Esophagus mucosa (tissue), 1 donor: Measurements from ENCODE around the gene TRRAP. TPM values are rescaled to one million over a fixed set of nuclear protein-coding genes. Genes with fewer than 3 reads are reported as not detected.
"Not testable (repeated sequence)": the region's sequence is repeated elsewhere in the genome, so short reads cannot be mapped to it uniquely, and the experiment has no call there.

Experiments
- ATAC-seq: fragments of 200-7000 bp; cut with Tn5 transposase; one replicate; pipeline ENCODE4 v1.9.1; 2020
- total RNA-seq: library from RNA; stranded (reverse); gene quantifications from one replicate; pipeline ENCODE4 v1.2.4, GENCODE V29; 2023
- donor health status: DM: yes; HTN: yes; CAD: no.

Gene TRRAP
- total RNA-seq, 1 donor from 2014 or later: 17.3 TPM

DNA sequence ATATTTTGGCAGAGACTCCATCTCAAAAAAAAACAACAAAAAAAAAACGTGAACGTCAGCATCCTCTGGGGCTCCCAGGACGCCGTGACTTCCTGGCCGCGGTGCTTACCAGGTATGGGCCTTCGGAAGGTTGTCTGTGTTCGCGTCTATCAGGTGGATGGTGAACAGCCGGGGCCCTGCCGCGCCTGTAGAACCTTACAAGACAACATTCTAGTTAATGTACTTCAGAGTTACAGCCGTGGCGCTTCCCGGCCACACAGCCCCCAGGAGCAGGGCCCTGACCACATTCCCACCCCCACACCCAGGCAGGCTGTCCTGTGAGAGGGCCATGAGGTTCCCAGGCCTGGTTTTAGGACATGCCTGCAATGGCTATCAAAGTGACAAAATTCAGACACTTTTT is 154.6 kb downstream of the TRRAP start:
- no peak for ATAC-seq

DNA sequence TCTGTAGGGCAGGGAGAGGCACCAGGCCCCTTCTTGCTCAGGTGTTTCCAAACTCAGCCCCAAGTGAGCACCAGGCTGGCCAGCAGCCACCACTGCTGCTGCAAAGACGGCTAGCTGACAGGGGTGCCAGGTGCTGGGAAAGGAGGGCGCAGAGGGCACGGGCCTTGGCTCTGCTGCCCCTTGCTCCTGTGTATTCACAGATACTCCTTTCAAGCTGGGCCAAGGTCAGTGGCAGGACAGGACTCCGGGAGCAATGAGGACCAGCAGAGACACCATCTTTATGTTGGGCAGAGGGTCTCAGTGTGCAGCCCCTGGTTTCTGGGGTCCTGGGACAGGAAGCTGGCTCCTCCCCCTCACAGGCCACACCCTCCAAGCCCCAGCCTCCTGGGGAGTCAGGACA is 155.4 kb downstream of the TRRAP start:
- ATAC-seq: no peak

- no peak for ATAC-seq
Observed at GRCh38 chr7:99034932-99035722, 156.8 kb downstream of the TRRAP start.

DNA sequence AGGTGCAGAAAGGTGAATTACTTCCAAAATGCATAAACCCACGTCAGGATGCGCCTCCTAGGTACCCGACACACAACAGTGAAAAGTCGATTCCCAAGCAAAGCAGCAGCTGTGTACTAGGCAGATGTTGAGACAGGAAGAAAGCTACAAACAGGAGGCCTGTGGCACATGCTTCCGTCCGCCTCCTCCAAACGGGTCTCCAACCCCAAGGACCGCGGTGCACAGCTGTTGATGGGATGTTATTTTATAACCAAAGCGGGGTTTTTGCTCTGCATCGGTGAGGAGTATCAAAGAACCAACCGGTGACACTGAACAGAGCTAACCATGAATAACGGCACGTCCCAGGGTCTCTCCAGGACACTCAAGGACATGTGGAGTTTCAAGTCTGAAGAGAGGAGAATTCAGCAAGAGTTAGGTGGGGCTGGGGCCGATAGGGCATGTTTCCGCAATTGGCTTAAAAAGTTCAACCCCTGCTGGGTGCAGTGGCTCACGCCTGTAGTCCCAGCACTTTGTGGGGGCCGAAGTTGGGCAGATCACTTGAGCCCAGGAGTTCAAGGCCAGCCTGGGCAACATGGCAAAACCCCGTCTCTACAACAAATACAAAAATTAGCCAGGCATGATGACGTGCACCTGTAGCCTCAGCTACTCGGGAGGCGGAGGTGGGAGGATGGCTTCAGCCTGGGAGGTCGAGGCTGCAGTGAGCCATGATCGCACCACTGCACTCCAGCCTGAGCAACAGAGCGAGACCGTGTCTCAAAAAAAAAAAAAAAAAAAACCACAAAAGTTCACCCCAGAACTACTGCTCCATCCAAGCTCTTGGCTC is 157.6 kb downstream of the TRRAP start:
- no peak for ATAC-seq

DNA sequence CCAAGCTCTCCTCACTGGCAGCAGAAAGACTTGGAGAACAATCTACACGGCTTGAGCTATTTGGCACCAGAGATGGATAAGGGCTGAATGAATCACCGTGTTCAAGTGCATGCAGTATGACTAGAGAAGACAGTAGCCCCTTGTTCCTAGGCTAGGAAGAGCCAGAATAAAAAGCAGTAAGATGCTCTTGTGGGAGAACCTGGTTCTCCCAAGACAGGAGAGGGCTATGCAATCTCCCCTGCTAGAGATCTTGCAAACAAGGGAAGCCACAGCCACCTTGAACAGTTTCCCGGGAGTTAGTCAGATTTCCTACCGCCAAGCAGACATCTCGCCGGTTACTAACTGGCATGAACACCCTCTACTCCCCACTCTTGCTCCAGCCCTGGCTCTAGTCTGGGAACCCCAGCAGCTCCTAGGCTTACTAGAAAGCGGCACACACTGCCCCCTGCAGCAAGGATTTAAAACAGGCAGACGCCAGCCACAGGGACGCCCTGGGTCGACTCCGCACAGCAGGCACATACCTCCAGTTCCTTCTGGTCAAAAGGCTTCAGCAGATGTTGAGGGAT is 158.3 kb downstream of the TRRAP start:
- no peak for ATAC-seq

DNA sequence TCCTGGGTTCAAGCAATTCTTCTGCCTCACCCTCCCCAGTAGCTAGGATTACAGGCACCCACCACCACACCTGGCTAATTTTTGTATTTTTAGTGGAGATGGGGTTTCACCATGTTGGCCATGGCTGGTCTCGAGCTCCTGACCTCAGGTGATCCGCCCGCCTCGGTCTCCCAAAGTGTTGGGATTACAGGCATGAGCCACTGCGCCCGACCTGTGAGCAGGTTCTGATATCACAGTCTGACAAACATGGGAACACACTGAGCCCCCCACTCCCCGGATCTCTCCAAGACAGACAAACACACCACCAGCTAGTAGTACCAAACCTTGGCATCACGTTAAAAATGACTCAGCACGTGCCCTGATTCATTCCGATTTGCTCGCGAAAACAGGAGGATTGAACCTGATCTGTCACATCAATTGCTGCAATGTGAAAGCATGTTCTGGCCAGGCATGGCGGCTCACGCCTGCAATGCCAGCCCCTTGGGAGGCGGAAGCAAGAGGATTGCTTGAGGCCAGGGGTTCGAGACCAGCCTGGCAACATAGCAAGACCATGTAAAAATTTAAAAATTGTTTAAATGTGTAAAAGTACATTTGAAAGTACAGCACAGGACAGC is 159.1 kb downstream of the TRRAP start:
- no peak for ATAC-seq

GRCh38 chr7:99038086-99038855 is 159.9 kb downstream of the TRRAP start:
- ATAC-seq: no peak

DNA sequence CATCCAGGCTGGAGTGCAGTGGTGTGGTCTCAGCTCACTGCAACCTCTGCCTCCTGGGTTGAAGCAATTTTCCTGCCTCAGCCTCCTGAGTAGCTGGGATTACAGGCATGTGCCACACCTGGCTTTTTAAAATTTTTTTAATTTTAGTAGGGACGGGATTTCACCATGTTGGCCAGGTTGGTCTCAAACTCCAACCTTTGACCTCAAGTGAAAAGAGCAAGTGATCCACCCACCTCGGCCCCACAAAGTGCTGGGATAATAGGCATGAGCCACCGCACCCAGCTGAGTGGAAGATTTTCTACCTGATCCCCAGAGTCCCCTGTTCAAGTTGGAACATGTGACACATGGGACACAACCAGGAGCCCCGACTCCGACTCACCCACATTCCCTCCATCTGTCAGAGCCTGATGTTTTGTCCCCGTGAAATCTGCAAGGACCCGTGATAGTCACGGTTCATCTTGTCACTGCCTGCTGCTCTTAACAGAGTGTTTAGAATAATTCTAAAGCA is 161.1 kb downstream of the TRRAP start:
- ATAC-seq: no peak

DNA sequence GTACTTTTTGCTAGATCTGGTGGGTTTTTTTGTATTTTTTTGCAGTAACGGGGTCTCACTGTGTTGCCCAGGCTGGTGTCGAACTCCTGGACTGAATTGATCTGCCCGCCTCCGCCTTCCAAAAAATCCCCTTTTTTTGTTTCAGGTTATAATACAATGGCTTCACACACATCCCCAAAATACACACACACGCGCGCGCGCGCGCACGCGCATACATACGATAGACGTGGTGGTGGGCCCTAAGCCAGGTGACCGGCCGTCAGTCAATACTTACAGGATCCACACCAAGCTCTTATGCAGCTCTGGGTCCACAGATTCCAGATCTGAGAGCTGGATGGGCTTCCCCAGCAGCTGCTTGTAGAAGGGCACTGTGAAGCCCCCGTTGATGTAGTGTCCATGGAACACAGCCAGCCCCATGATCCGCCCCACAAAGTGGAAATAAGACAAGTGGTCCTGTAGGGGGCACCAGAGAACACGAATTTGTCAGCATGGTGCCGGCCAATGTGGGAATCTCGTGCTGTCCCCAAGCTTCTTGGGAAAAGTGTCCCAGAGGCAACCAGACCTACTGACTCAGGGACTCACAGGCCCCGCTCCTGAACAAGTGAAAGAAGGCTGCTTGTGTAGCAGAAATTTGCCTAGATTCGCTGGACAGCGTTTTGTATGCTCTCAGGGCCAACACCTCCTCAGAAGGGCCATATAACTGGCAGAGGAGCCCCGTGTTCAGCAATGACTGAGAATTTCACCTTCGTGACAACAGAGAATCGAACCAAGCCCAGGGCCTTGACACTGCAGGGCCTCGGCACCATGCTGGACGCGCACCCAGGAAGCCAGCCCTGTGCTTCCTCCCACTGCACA is 162.0 kb downstream of the TRRAP start:
- peak; percentile 70 for ATAC-seq

DNA sequence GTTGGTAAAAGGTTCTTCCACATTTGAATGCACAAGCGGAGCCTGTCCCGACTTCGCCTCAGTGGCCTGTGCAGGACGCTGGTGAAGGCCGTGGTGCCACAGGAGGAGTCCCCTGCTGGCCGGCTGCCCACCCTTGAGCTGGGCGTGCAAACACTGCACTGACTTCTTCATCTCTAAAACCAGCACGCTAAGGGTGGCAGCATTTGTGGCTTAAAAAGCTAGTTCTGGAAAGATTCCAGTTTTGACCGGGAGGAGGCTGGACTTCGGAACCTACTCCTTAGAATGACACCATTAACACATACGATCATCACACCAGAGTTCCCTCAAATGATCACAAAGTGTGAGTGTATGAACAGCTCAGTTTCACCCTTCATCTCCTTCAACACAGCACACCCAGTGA is 163.2 kb downstream of the TRRAP start:
- ATAC-seq: no peak

- ATAC-seq: no peak
Observed at GRCh38 chr7:99042957-99043356, 164.6 kb downstream of the TRRAP start.

DNA sequence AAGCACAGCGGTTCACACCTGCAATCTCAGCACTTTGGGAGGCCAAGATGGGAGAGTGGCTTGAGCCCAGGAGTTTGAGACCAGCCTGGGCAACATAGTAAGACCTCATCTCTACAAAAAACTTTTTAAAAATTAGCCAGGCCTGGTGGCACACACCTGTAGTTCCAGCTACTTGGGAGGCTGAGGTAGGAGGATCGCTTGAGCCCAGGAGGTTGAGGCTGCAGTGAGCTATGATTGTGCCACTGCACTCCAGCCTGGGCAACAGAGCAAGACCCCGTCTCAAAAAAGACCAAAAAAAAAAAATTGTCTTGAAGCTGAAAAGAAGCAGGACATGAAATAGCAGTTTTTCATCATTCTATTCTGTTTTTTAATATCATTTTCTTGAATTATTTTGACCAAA is 166.5 kb downstream of the TRRAP start:
- ATAC-seq: not testable (repeated sequence)

DNA sequence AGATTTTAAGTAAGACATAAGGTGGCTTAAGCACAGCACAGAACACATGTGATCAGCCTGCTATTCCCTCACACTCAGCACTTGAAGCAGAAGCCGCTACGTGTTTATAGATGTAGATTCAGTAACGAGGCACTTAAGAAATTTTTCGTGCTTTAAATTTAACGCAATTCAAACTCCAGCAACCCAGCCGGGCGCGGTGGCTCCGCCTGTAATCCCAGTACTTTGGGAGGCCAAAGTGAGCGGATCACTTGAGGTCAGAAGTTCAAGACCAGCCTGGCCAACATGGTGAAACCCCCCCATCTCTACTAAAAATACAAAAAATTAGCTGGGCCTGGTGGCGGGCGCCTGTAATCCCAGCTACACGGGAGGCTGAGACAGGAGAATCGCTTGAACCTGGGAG is 167.9 kb downstream of the TRRAP start:
- not testable (repeated sequence) for ATAC-seq

DNA sequence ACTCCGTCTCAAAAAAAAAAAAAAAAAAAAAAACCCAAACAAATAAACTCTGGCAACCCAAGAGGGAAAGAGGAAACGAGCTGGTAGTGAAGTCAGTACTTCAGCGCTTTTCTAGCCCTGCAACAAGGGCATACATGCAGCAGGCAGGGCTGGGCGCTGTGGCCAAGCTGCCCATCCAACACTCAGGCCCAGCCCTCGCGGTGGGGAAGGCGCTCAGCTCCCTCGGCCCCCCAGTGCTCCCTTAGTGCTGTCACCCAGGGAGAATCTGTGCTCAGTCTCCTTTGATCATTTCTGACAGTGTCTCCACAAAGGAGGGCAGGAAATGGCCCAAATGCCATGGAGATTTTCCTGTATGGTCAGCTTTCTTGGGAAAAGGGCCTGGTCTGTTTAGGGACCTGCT is 168.4 kb downstream of the TRRAP start:
- ATAC-seq: no peak

- no peak for ATAC-seq
Observed at GRCh38 chr7:99047526-99048077, 169.3 kb downstream of the TRRAP start.

GRCh38 chr7:99050971-99051370 is 172.6 kb downstream of the TRRAP start:
- no peak for ATAC-seq

DNA sequence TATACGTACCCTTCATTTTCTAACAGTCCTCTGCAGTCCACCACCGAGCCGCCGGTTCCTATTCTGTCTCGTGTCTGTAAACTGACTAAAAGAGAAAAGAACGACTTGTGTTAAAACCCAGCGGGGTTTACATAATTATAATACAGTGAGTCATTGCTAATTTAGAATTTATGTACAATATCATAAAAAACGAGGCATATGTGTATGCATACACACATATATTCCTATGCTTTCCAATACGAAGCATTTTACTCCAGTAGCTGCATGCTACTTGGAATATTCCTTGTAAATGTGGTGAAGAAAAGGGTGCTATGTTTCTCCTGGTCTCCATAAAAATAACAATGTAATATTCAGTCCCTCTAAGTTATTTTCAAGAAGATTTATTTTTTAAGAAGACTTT is 176.4 kb downstream of the TRRAP start:
- ATAC-seq: no peak

DNA sequence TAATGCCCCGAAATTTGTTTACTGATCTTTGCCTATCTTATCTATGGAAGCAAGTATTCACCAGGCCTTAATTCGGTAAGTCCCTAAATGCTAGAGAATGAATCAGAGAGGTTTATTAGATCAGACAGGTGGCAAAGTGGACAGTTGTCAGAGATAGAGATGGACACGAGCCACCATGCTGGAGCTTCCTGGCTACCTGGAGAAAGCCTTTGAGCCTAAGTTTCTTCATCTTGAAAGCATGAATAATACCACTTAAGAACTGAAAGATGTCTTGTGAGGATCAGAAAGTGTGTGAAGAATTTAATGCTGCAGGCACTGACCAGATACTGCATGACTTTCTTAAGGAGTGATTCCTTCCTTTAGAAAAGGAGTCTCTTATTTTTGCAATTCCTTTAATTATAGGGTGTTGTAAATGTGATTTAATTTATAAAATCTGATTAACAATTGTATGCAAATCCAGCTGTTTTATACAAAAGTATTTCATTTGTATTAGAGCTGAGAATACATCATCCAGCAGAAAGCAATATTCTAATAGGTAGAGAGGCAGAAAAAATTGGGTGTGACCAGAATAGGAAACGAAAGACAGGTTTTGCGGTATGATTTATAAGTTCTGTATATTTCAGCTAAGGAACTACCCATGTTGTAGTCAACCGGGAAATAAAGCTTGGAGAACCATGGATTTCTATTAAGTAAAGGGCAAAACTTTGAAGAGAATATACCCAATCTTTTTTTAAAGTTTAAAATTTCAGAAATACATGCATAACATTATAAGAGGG is 182.9 kb downstream of the TRRAP start:
- peak; percentile 48 for ATAC-seq
